HCT116 (cell line): Measurements from ENCODE around the gene GRIP1. TPM values are rescaled to one million over a fixed set of nuclear protein-coding genes. Genes with fewer than 3 reads are reported as not detected.

Experiments used
- ATAC-seq: fragments of 200-7000 bp; cut with Tn5 transposase; 2 replicates; pipeline ENCODE4 v1.9.1; 2020; ENCODE audit warnings: mild to moderate bottlenecking, moderate library complexity
- BruUV-seq: library from RNA; stranded (reverse); fragments of 400-500 nt; replicated peaks from 2 replicates; lab custom pipeline; 2021; lab: Mats Ljungman, UMichigan
- CTCF ChIA-PET: fragments of 300-600 bp; sonication (Branson Sonifier 250); formaldehyde crosslinking; loops from one replicate; lab custom pipeline; 2021; ENCODE audit warnings: antibody characterized with exemption; lab: Charles Lee
- POLR2A ChIA-PET: fragments of 300-600, 350-600 bp; sonication (Branson Sonifier 250); formaldehyde crosslinking; loops from one replicate; lab custom pipeline; 2021; ENCODE audit warnings: antibody characterized with exemption; lab: Charles Lee
- RAD21 ChIA-PET, 2 experiments: fragments of 300-600 bp; sonication (Branson Sonifier 250); formaldehyde crosslinking; loops; one replicate each; lab custom pipeline; 2023; ENCODE audit warnings: low total read pairs in 2 of 2; ENCODE audit not compliant: uncharacterized antibody in 2 of 2, unreplicated experiment in 2 of 2, low non-redundant PET in 1 of 2; lab: Charles Lee
- DNase-seq: peaks from one replicate; pipeline ENCODE4 v3.0.0-alpha.2; 2010; ENCODE audit warnings: low read depth, low spot score
- H2AFZ ChIP-seq: fragments of 200-600 bp; shearing (Covaris generic), sonication (generic); 2 replicates; pipeline ENCODE4 v1.6.1; 2017; ENCODE audit warnings: low read depth, mixed run types, mixed read lengths, antibody characterized with exemption, low read length; ENCODE audit not compliant: poor library complexity, severe bottlenecking
- H3K27ac ChIP-seq: 2 replicates; pipeline ENCODE4 v1.5.1; 2012; ENCODE audit warnings: low read depth, low read length
- H3K27me3 ChIP-seq: fragments of 200-600 bp; sonication (generic); 2 replicates; pipeline ENCODE4 v1.6.1; 2016; ENCODE audit warnings: mixed run types, low read length, mixed read lengths; ENCODE audit not compliant: insufficient read depth
- H3K36me3 ChIP-seq, 2 experiments: fragments of 200-500 bp in 1 of 2; fragments of 200-600 bp in 1 of 2; sonication (Bioruptor generic) in 1 of 2; sonication (generic) in 1 of 2; 2 replicates each; pipeline versions ENCODE4 v1.5.1 to v1.6.1; 2014 to 2016; ENCODE audit warnings: low read length in 2 of 2, inconsistent platforms in 1 of 2, mixed read lengths in 1 of 2, mixed run types in 1 of 2; ENCODE audit not compliant: insufficient read depth in 2 of 2, control insufficient read depth in 1 of 2
- H3K4me1 ChIP-seq, 2 experiments: fragments of 200-600 bp in 1 of 2; sonication (generic) in 1 of 2; 2 replicates each; pipeline versions ENCODE4 v1.5.1 to v1.6.1; 2012 to 2017; ENCODE audit warnings: low read length in 2 of 2, inconsistent platforms in 1 of 2, mild to moderate bottlenecking in 1 of 2, mixed read lengths in 1 of 2, mixed run types in 1 of 2, moderate library complexity in 1 of 2; ENCODE audit not compliant: insufficient read depth in 2 of 2, control insufficient read depth in 1 of 2
- H3K4me2 ChIP-seq: fragments of 200-600 bp; sonication (generic); 2 replicates; pipeline ENCODE4 v1.6.1; 2017; ENCODE audit warnings: mixed run types, low read length, mixed read lengths
- H3K4me3 ChIP-seq, 2 experiments: fragments of 200-600 bp in 1 of 2; sonication (generic) in 1 of 2; replicated peaks in 1 of 2; 2 replicates each; pipeline ENCODE4 v1.5.1; 2011 to 2016; ENCODE audit warnings: low read length in 2 of 2, control low read depth in 1 of 2, low read depth in 1 of 2, mild to moderate bottlenecking in 1 of 2, mixed read lengths in 1 of 2, mixed run types in 1 of 2
- H3K79me2 ChIP-seq: fragments of 200-600 bp; sonication (generic); 2 replicates; pipeline ENCODE4 v1.6.1; 2017; ENCODE audit warnings: mild to moderate bottlenecking, mixed run types, low read length, moderate library complexity, mixed read lengths; ENCODE audit not compliant: insufficient read depth
- H3K9ac ChIP-seq: fragments of 200-600 bp; sonication (generic); 2 replicates; pipeline ENCODE4 v1.6.1; 2016; ENCODE audit warnings: low read length, mixed read lengths
- H3K9me2 ChIP-seq: fragments of 200-600 bp; sonication (generic), shearing (Covaris generic); 2 replicates; pipeline ENCODE4 v1.6.1; 2017; ENCODE audit warnings: mixed run types, mild to moderate bottlenecking, moderate library complexity; ENCODE audit not compliant: insufficient read depth
- H3K9me3 ChIP-seq, 2 experiments: fragments of 200-500 bp in 1 of 2; fragments of 200-600 bp in 1 of 2; sonication (Bioruptor generic) in 1 of 2; sonication (generic) in 1 of 2; 2 replicates each; pipeline ENCODE4 v1.6.1; 2014 to 2017; ENCODE audit warnings: low read length in 2 of 2, mixed read lengths in 2 of 2, inconsistent platforms in 1 of 2, low read depth in 1 of 2, mild to moderate bottlenecking in 1 of 2, mixed run types in 1 of 2, moderate library complexity in 1 of 2; ENCODE audit not compliant: control insufficient read depth in 1 of 2, insufficient read depth in 1 of 2
- H4K20me1 ChIP-seq: fragments of 200-600 bp; sonication (generic), shearing (Covaris generic); 2 replicates; pipeline ENCODE4 v1.6.1; 2017; ENCODE audit warnings: mixed run types, mild to moderate bottlenecking, moderate library complexity; ENCODE audit not compliant: insufficient read depth
- CBX3 ChIP-seq: IDR thresholded peaks from 2 replicates; pipeline ENCODE4 v1.6.1; 2012; ENCODE audit warnings: low read depth
- CTCF ChIP-seq, 3 experiments: fragments of 200-600 bp in 1 of 3; sonication (generic) in 1 of 3; IDR thresholded peaks in 2 of 3; conservative IDR thresholded peaks in 1 of 3; 2 replicates each; pipeline ENCODE4 v1.5.1; 2012 to 2017; ENCODE audit warnings: low read depth in 2 of 3, low read length in 2 of 3, antibody characterized with exemption in 1 of 3, borderline replicate concordance in 1 of 3, control low read depth in 1 of 3, mild to moderate bottlenecking in 1 of 3, mixed read lengths in 1 of 3, mixed run types in 1 of 3, moderate library complexity in 1 of 3; ENCODE audit not compliant: insufficient read depth in 1 of 3
- ELF1 ChIP-seq: IDR thresholded peaks from 2 replicates; pipeline ENCODE4 v1.6.1; 2012; ENCODE audit warnings: low read depth, borderline replicate concordance
- POLR2A ChIP-seq: IDR thresholded peaks from 2 replicates; pipeline ENCODE4 v1.7.0; 2011; ENCODE audit warnings: borderline replicate concordance; ENCODE audit not compliant: insufficient read depth, insufficient read length; ENCODE audit errors: extremely low read depth
- POLR2AphosphoS5 ChIP-seq: IDR thresholded peaks from 2 replicates; pipeline ENCODE4 v1.6.1; 2011; ENCODE audit warnings: mild to moderate bottlenecking, low read depth, low read length, moderate library complexity
- SP1 ChIP-seq: IDR thresholded peaks from 2 replicates; pipeline ENCODE4 v1.6.1; 2012; ENCODE audit warnings: low read depth
- YY1 ChIP-seq: IDR thresholded peaks from 2 replicates; pipeline ENCODE4 v1.6.1; 2011; ENCODE audit warnings: low read length, low read depth, moderate library complexity, mild to moderate bottlenecking; ENCODE audit not compliant: insufficient replicate concordance; ENCODE audit errors: extremely low read depth
- intact Hi-C: fragments of 100-400 bp; cut with micrococcal nuclease; formaldehyde crosslinking; loops from 2 replicates; pipeline ENCODE4 v1.10.0; 2022
- total RNA-seq: library from RNA; stranded (reverse); gene quantifications from one replicate; pipeline ENCODE4 v1.2.1, GENCODE V29; 2021; ENCODE audit not compliant: unreplicated experiment

GRIP1 gene
- total RNA-seq, 1 experiment from 2014 or later: not detected

DNA sequence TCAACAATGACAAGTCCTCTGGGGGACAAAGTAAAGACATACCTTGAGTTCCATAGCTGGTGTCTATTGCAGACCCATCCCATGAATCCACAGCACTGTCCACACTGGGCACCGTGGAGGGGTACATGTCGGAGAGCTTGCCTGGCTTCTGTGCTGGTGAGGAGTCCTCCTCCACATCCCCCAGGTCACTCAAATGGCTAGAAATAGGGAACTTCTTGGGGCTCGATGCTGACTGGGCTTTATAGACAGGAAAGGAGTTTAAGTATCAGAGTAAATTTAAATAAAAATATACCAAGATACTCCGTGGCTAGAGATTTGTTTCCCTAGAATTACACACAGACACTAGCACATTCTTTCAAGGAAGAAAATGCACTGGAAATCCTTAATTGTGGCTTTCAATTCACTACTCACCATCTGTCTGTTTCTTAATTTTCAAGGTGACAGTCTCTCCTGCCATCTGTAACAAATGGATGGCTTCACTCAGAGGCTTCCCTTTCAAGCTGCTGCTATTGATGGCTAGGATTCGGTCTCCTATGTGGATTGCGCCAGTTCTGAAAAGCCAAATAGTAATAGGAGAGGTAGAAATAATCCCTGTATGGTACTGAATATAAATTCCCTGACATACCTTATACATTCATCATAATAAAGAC, 286.5 kb downstream of the GRIP1 start:
- Histone ChIP-seq H2AFZ (no peak overlapping the region), H3K9me3 (no peaks in the 10 kb centered on the region), H3K4me2 (no peak overlapping the region), H3K27ac (no peak overlapping the region), H3K9me2 (no peaks in the 10 kb centered on the region), H3K79me2 (no peaks in the 10 kb centered on the region), H3K27me3 (peaks cover 20% of the 10 kb centered on the region; the same call in 1 of the 2 replicates), H3K36me3 (no peaks in the 10 kb centered on the region), H3K4me1 (no peaks in the 10 kb centered on the region), H3K9ac (no peak overlapping the region), H4K20me1 (no peaks in the 10 kb centered on the region), H3K4me3 (no peak overlapping the region)
- intact Hi-C loops: no loop called here
- ChIA-PET POLR2A (no interaction called here), CTCF (no interaction called here), RAD21 (no interaction called here)
- no peak for ATAC-seq
- TF ChIP-seq CTCF (IDR thresholded peaks at IDR 0.05 in 2 of 3, conservative IDR thresholded peaks at IDR 0.05 in 1 of 3; ENCODE audit: borderline replicate concordance in 1 of 3, insufficient read depth in 1 of 3, low read depth in 2 of 3, low read length in 2 of 3): no peak
- no peak for TF ChIP-seq YY1
- TF ChIP-seq CBX3: no peak
- TF ChIP-seq ELF1: no peak
- no peak for TF ChIP-seq SP1
- no peak for TF ChIP-seq POLR2A
- no TSS peak for BruUV-seq
- no peak for DNase-seq

DNA sequence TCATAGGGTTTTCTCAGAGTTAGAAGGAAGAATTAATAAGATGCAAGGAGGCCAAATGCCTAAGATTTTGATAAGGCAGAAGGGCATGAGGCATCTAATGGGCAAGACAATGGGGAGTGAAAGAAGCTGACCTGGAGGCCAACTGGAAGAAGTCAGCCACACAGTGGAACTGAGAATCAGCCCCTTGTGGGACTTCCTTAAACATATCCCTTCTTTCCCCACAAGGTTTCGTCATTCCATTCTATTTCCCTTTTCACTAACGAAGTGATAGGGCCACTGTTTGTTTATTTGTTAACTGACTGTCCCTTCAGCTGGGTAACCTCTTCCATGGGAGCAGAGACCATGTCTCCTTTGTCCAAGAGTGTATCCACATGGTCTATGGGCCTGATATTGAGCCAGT, 290.4 kb downstream of the GRIP1 start:
- no peaks in the 10 kb centered on the region for H3K36me3 ChIP-seq
- ChIA-PET POLR2A (no interaction called here), CTCF (no interaction called here)
- ATAC-seq: no peak
- no peaks in the 10 kb centered on the region for H3K9me3 ChIP-seq
- TF ChIP-seq POLR2AphosphoS5: no peak
- TF ChIP-seq, all 23 proteins: peak for 0
- H4K20me1 ChIP-seq: no peaks in the 10 kb centered on the region
- H3K4me2 ChIP-seq: no peak overlapping the region
- no peak overlapping the region for H3K4me3 ChIP-seq
- no TSS peak for BruUV-seq
- H2AFZ ChIP-seq: no peak overlapping the region
- no peak for DNase-seq
- no peaks in the 10 kb centered on the region for H3K4me1 ChIP-seq
- no peak overlapping the region for H3K27ac ChIP-seq
- no peaks in the 10 kb centered on the region for H3K9me2 ChIP-seq
- H3K9ac ChIP-seq: no peak overlapping the region
- intact Hi-C loops: no loop called here
- RAD21 ChIA-PET: no interaction called here
- no peaks in the 10 kb centered on the region for H3K79me2 ChIP-seq
- H3K27me3 ChIP-seq: peaks cover 16% of the 10 kb centered on the region; the same call in 1 of the 2 replicates
